HepG2 (cell line): Measurements from ENCODE around the gene TMEM63B. TPM values are rescaled to one million over a fixed set of nuclear protein-coding genes. Genes with fewer than 3 reads are reported as not detected.

ENCODE experiments used
- ARNTL ChIP-seq: sonication (generic); formaldehyde crosslinking; IDR thresholded peaks from 2 replicates; pipeline ENCODE4 v1.4.0; 2020; ENCODE audit warnings: mild to moderate bottlenecking, missing genetic modification reagents
- CREB1 ChIP-seq, 2 experiments: fragments of 450-650 bp in 1 of 2; IDR thresholded peaks; 2 replicates each; pipeline ENCODE4 v1.6.1; 2016 to 2017; ENCODE audit warnings: control low read depth in 1 of 2, mild to moderate bottlenecking in 1 of 2, missing compliant biosample characterization in 1 of 2, missing genetic modification characterization in 1 of 2
- HDAC1 ChIP-seq: sonication (generic); formaldehyde crosslinking; IDR thresholded peaks from 2 replicates; pipeline ENCODE4 v1.5.1; 2020; ENCODE audit warnings: mild to moderate bottlenecking, missing genetic modification reagents
- HIVEP1 ChIP-seq: sonication (generic); formaldehyde crosslinking; IDR thresholded peaks from 2 replicates; pipeline ENCODE4 v1.4.0; 2020; ENCODE audit warnings: mild to moderate bottlenecking, missing genetic modification reagents
- HNRNPL ChIP-seq: fragments of 200-400 bp; formaldehyde crosslinking; IDR thresholded peaks from 2 replicates; pipeline ENCODE4 v1.6.1; 2017; ENCODE audit warnings: mild to moderate bottlenecking, low read depth, low read length
- HNRNPLL ChIP-seq: fragments of 200-400 bp; formaldehyde crosslinking; IDR thresholded peaks from 2 replicates; pipeline ENCODE4 v1.6.1; 2017; ENCODE audit warnings: mild to moderate bottlenecking, low read depth, low read length; ENCODE audit not compliant: poor library complexity, severe bottlenecking
- KDM2A ChIP-seq: sonication (generic); formaldehyde crosslinking; IDR thresholded peaks from 2 replicates; pipeline ENCODE4 v1.4.0; 2020; ENCODE audit warnings: low read depth, missing genetic modification reagents, borderline replicate concordance
- KDM5A ChIP-seq: fragments of 200-600 bp; sonication (generic); IDR thresholded peaks from 2 replicates; pipeline ENCODE4 v1.7.0; 2018; ENCODE audit warnings: antibody characterized with exemption, mild to moderate bottlenecking, low read length, borderline replicate concordance
- KLF16 ChIP-seq, 2 experiments: sonication (generic) in 1 of 2; formaldehyde crosslinking in 1 of 2; IDR thresholded peaks; 2 replicates each; pipeline versions ENCODE4 v1.6.1 to v1.8.0; 2016 to 2023; ENCODE audit warnings: missing genetic modification reagents in 2 of 2, missing compliant biosample characterization in 1 of 2
- NFKBIZ ChIP-seq: IDR thresholded peaks from 2 replicates; pipeline ENCODE4 v1.6.1; 2018; ENCODE audit warnings: missing genetic modification reagents, missing compliant biosample characterization
- NR2F6 ChIP-seq, 2 experiments: IDR thresholded peaks; 2 replicates each; pipeline ENCODE4 v1.6.1; 2016; ENCODE audit warnings: antibody characterized with exemption in 1 of 2, mild to moderate bottlenecking in 1 of 2
- PHF8 ChIP-seq: sonication (generic); formaldehyde crosslinking; IDR thresholded peaks from 2 replicates; pipeline ENCODE4 v1.5.0; 2020; ENCODE audit warnings: missing genetic modification reagents
- POLR2AphosphoS2 ChIP-seq: IDR thresholded peaks from 2 replicates; pipeline ENCODE4 v1.6.1; 2011; ENCODE audit warnings: low read depth, low read length, improper control_type of control experiment
- RBM22 ChIP-seq: fragments of 200-400 bp; formaldehyde crosslinking; optimal IDR thresholded peaks from 2 replicates; pipeline ENCODE3; 2017; ENCODE audit warnings: mild to moderate bottlenecking, low read length, moderate library complexity
- TBX2 ChIP-seq: sonication (generic); formaldehyde crosslinking; IDR thresholded peaks from 2 replicates; pipeline ENCODE4 v1.5.0; 2020; ENCODE audit warnings: missing genetic modification reagents, mild to moderate bottlenecking, borderline replicate concordance
- ZNF260 ChIP-seq: sonication (generic); formaldehyde crosslinking; IDR thresholded peaks from 2 replicates; pipeline ENCODE4 v1.4.0; 2020; ENCODE audit warnings: missing genetic modification reagents, low read depth, mild to moderate bottlenecking, borderline replicate concordance
- ZNF274 ChIP-seq: sonication (generic); formaldehyde crosslinking; IDR thresholded peaks from 2 replicates; pipeline ENCODE4 v1.5.1; 2020; ENCODE audit warnings: mild to moderate bottlenecking, missing genetic modification reagents
- ZNF547 ChIP-seq: sonication (generic); formaldehyde crosslinking; IDR thresholded peaks from 2 replicates; pipeline ENCODE4 v1.5.1; 2020; ENCODE audit warnings: mild to moderate bottlenecking, missing genetic modification reagents
- ZNF605 ChIP-seq: sonication (generic); formaldehyde crosslinking; IDR thresholded peaks from 2 replicates; pipeline ENCODE4 v1.8.0; 2022; ENCODE audit warnings: mild to moderate bottlenecking, missing genetic modification reagents
- ZNF841 ChIP-seq: sonication (generic); formaldehyde crosslinking; IDR thresholded peaks from 2 replicates; pipeline ENCODE4 v1.8.1; 2023; ENCODE audit warnings: missing genetic modification reagents, borderline replicate concordance
- ZZZ3 ChIP-seq: sonication (generic); formaldehyde crosslinking; IDR thresholded peaks from 2 replicates; pipeline ENCODE4 v1.4.0; 2020; ENCODE audit warnings: missing genetic modification reagents, mild to moderate bottlenecking, borderline replicate concordance
- polyA plus RNA-seq, 8 experiments: library from polyadenylated mRNA; depleted of rRNA in 3 of 8; stranded (reverse) in 7 of 8; unstranded in 1 of 8; fragments of >200 nt; fragmentation: Illumina TruSeq in 4 of 8; extraction: Trizol in 4 of 8; gene quantifications; 2 replicates each; pipeline versions ENCODE4 v1.2.1 to v1.2.3, GENCODE V29; 2011 to 2016; ENCODE audit warnings: low read depth in 4 of 8, missing spikeins in 1 of 8, mixed read lengths in 1 of 8; ENCODE audit not compliant: insufficient read depth in 1 of 8
- total RNA-seq, 5 experiments: library from RNA; depleted of rRNA; stranded (reverse); fragments of >200 nt; fragmentation: Illumina TruSeq; extraction: Trizol; gene quantifications; 2 replicates each; pipeline ENCODE4 v1.2.3, GENCODE V29; 2016; ENCODE audit warnings: low read depth in 1 of 5
- TF ChIP-seq, protein P1 (sequence below): sonication (generic); formaldehyde crosslinking; IDR thresholded peaks from 2 replicates; pipeline ENCODE4 v1.5.0; 2020; ENCODE audit warnings: mild to moderate bottlenecking, missing genetic modification reagents, borderline replicate concordance
- TF ChIP-seq, protein P2 (sequence below): sonication (generic); formaldehyde crosslinking; IDR thresholded peaks from 2 replicates; pipeline ENCODE4 v1.5.0; 2020; ENCODE audit warnings: mild to moderate bottlenecking, missing genetic modification reagents

TMEM63B gene
- total and polyA plus RNA-seq, 2 of the 13 experiments (the other 11 are each of a cell fraction or from before 2014, with no cell fraction given) = 27.4 to 75.8 TPM

DNA sequence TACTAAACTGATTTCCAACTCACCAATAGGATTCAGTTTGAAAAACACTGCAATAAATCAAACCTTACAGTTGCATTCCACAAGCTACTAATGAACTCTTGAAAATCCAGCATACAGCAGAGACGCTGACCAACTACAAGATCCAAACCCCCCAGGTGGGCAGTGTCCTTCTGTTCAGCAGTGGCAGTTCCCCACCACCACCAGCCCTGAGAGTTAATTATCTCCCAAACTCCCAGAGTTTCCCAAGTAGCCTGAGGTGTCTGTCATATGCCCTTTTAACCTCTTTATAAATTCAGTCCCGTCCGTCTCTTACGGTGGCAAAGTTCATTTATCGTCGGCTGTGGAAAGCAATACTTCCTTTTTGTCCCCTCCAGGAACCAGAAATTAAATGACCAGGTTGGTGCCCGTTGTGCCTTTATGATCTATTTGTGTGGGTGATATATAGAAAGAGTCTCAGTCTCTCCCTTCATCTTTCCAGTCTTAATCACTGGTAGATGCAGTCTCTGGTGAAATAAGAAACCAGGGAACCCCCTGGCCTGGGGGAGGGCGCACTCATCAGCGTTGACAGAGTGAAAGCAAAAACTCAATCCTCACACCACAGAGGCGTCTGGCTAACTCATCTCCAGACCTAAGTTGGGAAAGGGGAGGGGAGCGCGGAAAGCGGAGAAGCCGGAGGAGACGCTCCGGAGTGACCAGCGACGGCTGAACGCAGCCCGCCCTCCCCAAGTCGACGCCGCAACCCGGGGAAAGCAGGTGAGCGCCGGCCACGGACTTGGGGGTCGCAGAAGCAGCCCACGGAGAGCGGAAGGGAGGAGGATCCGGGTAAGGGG, 819 bp upstream of the TMEM63B start (continued):
- TF ChIP-seq HIVEP1 (CRISPR knock-in tag) (no peak), ZNF841 (CRISPR knock-in tag) (0 out of 2 replicates have a peak, but pooled peaks have one; percentile 53), NR2F6 (IDR thresholded peaks at IDR 0.05) (peak; percentile 63), NR2F6 (CRISPR knock-in tag; IDR thresholded peaks at IDR 0.05) (no peak), ZZZ3 (peak; percentile 16; the same call in 1 of the 2 replicates), ZNF547 (CRISPR knock-in tag) (peak; percentile 51; the same call in 1 of the 2 replicates), CREB1 (IDR thresholded peaks at IDR 0.05) (no peak), CREB1 (CRISPR knock-in tag; IDR thresholded peaks at IDR 0.05) (0 out of 2 replicates have a peak, but pooled peaks have one; percentile 9), HNRNPLL (peak; percentile 64), HDAC1 (peak; percentile 63; the same call in 1 of the 2 replicates), POLR2AphosphoS2 (no peak), NFKBIZ (CRISPR knock-in tag) (0 out of 2 replicates have a peak, but pooled peaks have one; percentile 18), PHF8 (CRISPR knock-in tag) (peak; percentile 21), ZNF274 (CRISPR knock-in tag) (0 out of 2 replicates have a peak, but pooled peaks have one; percentile 9), HNRNPL (no peak), KDM5A (0 out of 2 replicates have a peak, but pooled peaks have one; percentile 41), KLF16 (CRISPR knock-in tag; IDR thresholded peaks at IDR 0.05) (peak in 1 of 2 experiments; percentile 27; a peak in 2 of 4 replicates), ARNTL (CRISPR knock-in tag) (peak; percentile 40; the same call in 1 of the 2 replicates), ZNF605 (peak; percentile 68), TBX2 (CRISPR knock-in tag) (0 out of 2 replicates have a peak, but pooled peaks have one; percentile 33), RBM22 (peak; percentile 49), KDM2A (CRISPR knock-in tag) (peak; percentile 62), ZNF260 (no peak)
- TF ChIP-seq, protein P1, sequence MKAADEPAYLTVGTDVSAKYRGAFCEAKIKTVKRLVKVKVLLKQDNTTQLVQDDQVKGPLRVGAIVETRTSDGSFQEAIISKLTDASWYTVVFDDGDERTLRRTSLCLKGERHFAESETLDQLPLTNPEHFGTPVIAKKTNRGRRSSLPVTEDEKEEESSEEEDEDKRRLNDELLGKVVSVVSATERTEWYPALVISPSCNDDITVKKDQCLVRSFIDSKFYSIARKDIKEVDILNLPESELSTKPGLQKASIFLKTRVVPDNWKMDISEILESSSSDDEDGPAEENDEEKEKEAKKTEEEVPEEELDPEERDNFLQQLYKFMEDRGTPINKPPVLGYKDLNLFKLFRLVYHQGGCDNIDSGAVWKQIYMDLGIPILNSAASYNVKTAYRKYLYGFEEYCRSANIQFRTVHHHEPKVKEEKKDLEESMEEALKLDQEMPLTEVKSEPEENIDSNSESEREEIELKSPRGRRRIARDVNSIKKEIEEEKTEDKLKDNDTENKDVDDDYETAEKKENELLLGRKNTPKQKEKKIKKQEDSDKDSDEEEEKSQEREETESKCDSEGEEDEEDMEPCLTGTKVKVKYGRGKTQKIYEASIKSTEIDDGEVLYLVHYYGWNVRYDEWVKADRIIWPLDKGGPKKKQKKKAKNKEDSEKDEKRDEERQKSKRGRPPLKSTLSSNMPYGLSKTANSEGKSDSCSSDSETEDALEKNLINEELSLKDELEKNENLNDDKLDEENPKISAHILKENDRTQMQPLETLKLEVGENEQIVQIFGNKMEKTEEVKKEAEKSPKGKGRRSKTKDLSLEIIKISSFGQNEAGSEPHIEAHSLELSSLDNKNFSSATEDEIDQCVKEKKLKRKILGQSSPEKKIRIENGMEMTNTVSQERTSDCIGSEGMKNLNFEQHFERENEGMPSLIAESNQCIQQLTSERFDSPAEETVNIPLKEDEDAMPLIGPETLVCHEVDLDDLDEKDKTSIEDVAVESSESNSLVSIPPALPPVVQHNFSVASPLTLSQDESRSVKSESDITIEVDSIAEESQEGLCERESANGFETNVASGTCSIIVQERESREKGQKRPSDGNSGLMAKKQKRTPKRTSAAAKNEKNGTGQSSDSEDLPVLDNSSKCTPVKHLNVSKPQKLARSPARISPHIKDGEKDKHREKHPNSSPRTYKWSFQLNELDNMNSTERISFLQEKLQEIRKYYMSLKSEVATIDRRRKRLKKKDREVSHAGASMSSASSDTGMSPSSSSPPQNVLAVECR (CRISPR knock-in tag) = peak; percentile 3
- TF ChIP-seq, protein P2, sequence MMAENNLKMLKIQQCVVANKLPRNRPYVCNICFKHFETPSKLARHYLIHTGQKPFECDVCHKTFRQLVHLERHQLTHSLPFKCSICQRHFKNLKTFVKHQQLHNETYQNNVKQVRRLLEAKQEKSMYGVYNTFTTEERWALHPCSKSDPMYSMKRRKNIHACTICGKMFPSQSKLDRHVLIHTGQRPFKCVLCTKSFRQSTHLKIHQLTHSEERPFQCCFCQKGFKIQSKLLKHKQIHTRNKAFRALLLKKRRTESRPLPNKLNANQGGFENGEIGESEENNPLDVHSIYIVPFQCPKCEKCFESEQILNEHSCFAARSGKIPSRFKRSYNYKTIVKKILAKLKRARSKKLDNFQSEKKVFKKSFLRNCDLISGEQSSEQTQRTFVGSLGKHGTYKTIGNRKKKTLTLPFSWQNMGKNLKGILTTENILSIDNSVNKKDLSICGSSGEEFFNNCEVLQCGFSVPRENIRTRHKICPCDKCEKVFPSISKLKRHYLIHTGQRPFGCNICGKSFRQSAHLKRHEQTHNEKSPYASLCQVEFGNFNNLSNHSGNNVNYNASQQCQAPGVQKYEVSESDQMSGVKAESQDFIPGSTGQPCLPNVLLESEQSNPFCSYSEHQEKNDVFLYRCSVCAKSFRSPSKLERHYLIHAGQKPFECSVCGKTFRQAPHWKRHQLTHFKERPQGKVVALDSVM = 0 out of 2 replicates have a peak, but pooled peaks have one; percentile 32
